ENCODE data around the gene DLK1.
A peak's percentile ranks its signal among the peaks of the same experiment; 100 is the strongest.

Gene DLK1

GRCh38 chr14:100680439-100681051, 46.1 kb upstream of the DLK1 start:
- no peak for DNase-seq (ENCODE audit: low spot score)
- H3K27ac ChIP-seq, result peak overlapping the region; percentile 21; the same call in 1 of the 2 replicates
- POLR2A ChIA-PET (ENCODE audit: low non-redundant PET), result no interaction called here
- no peak for TF ChIP-seq CTCF (conservative IDR thresholded peaks at IDR 0.05; ENCODE audit: low read depth)
- CTCF ChIA-PET, result interaction anchor here (0.6 to 0.7 kb wide), 2 partner anchors 17 to 78 kb away, joined by 3 read pairs; no protein-coding TSS in a partner anchor

- TF ChIP-seq CTCF (conservative IDR thresholded peaks at IDR 0.05; ENCODE audit: low read depth), result no peak
- ChIA-PET CTCF (interaction anchor here (0.6 to 0.7 kb wide), 2 partner anchors 79 to 560 kb away, joined by 3 read pairs; no protein-coding TSS in a partner anchor), POLR2A (ENCODE audit: low non-redundant PET) (no interaction called here)
- H3K27ac ChIP-seq, result peak overlapping the region; percentile 21; the same call in 1 of the 2 replicates
- DNase-seq (ENCODE audit: low spot score), result no peak
Measured at GRCh38 chr14:100681111-100681510, 45.6 kb upstream of the DLK1 start.

- H3K27ac ChIP-seq, result no peak overlapping the region
- no peak for TF ChIP-seq CTCF (conservative IDR thresholded peaks at IDR 0.05; ENCODE audit: low read depth)
- DNase-seq (ENCODE audit: low spot score), result no peak
- POLR2A ChIA-PET (ENCODE audit: low non-redundant PET), result no interaction called here
- CTCF ChIA-PET, result no interaction called here
Measured at GRCh38 chr14:100682749-100683148, 43.9 kb upstream of the DLK1 start.

GRCh38 chr14:100683578-100683977, 43.1 kb upstream of the DLK1 start:
- TF ChIP-seq CTCF (conservative IDR thresholded peaks at IDR 0.05; ENCODE audit: low read depth), result no peak
- H3K27ac ChIP-seq, result 0 out of 2 replicates have a peak overlapping the region, but pooled peaks have one; percentile 8
- CTCF ChIA-PET, result no interaction called here
- DNase-seq (ENCODE audit: low spot score), result no peak
- POLR2A ChIA-PET (ENCODE audit: low non-redundant PET), result no interaction called here

- CTCF ChIA-PET, result no interaction called here
Measured at GRCh38 chr14:100684154-100684553, 42.5 kb upstream of the DLK1 start.

GRCh38 chr14:100684961-100685360, 41.7 kb upstream of the DLK1 start:
- ChIA-PET CTCF (interaction anchor here (0.6 kb wide), 2 partner anchors 720 to 880 kb away, joined by 3 read pairs; no protein-coding TSS in a partner anchor), POLR2A (ENCODE audit: low non-redundant PET) (no interaction called here)
- no peak for DNase-seq (ENCODE audit: low spot score)
- H3K27ac ChIP-seq, result no peak overlapping the region
- TF ChIP-seq CTCF (conservative IDR thresholded peaks at IDR 0.05; ENCODE audit: low read depth), result no peak

More at GRCh38 chr14:100684154-100684553, 42.5 kb upstream of the DLK1 start:
- no peak for DNase-seq (ENCODE audit: low spot score)
- POLR2A ChIA-PET (ENCODE audit: low non-redundant PET), result no interaction called here
- TF ChIP-seq CTCF (conservative IDR thresholded peaks at IDR 0.05; ENCODE audit: low read depth), result no peak
- no peak overlapping the region for H3K27ac ChIP-seq

Data from RWPE1 (cell line).